Measurements from ENCODE around the gene CD70.
"Not testable (repeated sequence)": the region's sequence is repeated elsewhere in the genome, so short reads cannot be mapped to it uniquely, and the experiment has no call there.

Gene CD70, protein sequence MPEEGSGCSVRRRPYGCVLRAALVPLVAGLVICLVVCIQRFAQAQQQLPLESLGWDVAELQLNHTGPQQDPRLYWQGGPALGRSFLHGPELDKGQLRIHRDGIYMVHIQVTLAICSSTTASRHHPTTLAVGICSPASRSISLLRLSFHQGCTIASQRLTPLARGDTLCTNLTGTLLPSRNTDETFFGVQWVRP

DNA sequence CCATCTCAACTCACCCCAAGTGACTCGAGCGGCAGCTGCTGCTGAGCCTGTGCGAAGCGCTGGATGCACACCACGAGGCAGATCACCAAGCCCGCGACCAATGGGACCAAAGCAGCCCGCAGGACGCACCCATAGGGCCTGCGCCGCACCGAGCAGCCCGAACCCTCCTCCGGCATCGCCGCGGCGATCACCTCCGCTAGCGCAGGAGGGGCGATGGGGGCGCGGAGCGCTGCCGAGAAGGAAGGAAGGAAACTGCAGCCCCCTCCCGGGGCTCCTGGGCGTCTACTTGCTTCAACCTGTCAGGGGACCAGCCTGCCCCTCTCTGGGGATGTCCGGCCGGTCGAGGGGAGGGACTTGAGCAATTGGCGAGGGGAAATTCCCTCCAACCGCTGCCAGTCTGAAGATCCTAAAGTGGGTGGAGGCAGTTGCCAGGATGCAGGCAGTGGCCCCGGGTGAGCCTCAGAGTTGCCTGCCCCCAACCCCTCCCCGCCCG is at the start of gene CD70:
TSS of gene CD70 (minus strand) at position 324 of the 493 bp plus-strand sequence. CDS start at position 176, 148 bp downstream.
- in situ Hi-C loops (cut with MboI; ENCODE audit: low sequenced_read_pairs), result no loop called here

DNA sequence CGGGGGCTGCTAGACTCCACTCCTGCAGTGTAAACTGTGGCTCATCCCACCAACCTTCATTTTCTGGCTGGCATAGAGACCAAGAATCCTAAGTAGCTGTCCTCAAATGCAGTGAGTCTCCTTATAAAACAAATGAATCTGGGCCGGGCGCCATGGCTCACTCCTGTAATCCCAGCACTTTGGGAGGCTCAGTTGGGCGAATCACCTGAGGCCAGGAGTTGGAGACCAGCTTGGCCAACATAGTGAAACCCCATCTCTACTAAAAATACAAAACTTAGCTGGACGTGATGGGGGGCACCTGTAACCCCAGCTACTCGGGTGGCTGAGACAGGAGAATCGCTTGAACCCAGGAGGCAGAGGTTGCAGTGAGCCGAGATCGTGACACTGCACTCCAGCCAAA is 49.4 kb upstream of the CD70 start:
- in situ Hi-C loops (cut with MboI; ENCODE audit: low sequenced_read_pairs), result not testable (repeated sequence)

DNA sequence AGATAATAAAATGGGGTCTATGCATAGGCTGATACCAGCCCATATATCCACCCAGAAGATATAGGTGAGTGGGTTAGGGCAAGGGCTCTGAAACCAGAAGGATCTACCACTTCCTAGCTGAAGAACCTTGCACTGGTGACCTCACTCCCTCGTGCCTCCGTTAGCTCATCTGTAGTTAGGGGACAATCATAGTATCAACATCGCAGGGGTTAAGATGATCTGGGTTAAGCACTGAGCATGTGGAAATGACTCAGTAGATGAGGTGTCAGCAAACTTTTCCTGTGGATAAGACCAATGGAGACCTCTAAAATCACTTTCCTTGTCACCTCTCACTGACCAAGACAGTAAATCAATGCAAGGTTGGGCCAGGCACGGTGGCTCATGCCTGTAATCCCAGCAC is 48.5 kb upstream of the CD70 start:
- in situ Hi-C loops (cut with MboI; ENCODE audit: low sequenced_read_pairs), result no loop called here

DNA sequence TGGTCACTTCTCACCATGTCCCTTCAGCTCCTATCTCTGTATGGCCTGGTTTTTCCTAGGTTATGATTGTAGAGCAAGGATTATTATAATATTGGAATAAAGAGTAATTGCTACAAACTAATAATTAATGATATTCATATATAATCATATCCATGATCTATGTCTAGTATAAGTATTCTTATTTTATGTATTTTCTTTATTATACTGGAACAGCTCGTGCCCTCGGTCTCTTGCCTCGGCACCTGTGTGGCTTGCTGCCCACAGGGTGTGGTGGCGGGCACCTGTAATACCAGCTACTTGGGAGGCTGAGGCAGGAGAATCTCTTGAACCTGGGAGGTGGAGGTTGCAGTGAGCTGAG is 42.5 kb upstream of the CD70 start:
- in situ Hi-C loops (cut with MboI; ENCODE audit: low sequenced_read_pairs), result not testable (repeated sequence)

DNA sequence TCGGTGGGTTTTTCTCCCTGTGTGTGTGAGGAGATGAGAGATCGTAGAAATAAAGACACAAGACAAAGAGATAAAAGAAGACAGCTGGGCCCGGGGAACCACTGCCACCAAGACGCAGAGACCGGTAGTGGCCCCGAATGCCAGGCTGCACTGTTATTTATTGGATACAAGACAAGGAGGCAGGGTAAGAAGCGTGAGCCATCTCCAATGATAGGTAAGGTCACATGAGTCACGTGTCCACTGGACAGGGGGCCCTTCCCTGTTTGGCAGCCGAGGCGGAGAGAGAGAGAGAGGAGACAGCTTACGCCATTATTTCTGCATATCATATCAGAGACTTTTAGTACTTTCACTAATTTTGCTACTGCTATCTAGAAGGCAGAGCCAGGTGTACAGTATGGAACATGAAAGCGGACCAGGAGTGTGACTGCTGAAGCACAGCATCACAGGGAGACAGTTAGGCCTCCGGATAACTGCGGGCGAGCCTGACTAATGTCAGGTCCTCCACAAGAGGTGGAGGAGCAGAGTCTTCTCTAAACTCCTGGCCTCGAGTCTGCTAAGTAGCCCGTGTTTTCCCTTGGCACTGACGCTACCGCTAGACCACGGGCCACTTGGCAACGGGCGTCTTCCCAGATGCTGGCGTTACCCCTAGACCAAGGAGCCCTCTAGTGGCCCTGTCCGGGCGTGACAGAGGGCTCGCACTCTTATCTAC is 42.0 kb upstream of the CD70 start:
- in situ Hi-C loops (cut with MboI; ENCODE audit: low sequenced_read_pairs), result not testable (repeated sequence)

DNA sequence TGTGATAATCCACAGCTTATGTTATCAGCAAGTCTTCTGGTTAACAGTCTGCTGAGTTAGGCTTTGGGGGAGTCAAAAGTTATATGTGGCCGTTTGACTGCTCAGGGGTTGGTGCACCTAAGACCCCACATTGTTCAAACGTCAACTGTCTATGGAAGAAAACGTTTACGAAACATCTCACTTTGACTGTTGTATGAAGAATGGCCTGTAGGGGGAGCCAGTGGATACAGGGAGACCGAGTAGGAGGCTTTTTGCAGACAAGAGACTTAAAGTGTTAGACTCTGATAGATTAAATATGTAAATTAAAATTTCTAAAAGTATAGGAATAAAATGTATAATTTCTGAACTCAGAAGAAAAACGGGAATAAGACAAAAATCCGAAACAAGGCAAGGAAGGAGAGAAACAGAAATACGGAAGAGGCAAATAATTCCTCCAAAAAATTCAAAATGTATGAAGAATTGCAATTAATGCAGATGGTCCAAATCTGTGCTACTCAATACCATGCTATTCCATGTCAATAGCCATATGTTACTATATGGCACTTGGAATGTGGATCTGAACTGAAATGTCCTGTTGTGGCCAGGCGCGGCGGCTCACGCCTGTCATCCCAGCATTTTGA is 41.2 kb upstream of the CD70 start:
- in situ Hi-C loops (cut with MboI; ENCODE audit: low sequenced_read_pairs), result no loop called here

DNA sequence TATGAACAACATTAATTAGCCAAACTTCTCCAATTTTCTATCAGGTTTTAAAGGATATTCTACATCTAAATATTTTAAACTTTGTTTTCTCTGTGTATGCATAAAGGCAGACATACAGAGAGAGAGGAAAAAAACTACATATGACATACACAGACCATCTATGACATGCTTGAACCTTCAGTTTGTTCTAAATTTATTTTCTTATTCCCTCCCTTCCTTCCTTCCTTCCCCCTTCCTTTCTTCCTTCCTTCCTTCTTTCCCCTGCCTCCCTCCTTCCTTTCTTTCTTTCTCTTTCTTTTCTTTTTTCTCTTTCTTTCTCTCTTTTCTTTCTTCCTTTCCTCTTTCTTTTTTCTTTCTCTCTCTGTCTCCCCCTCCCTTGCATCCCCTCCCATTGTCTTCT is 35.8 kb upstream of the CD70 start:
- in situ Hi-C loops (cut with MboI; ENCODE audit: low sequenced_read_pairs), result no loop called here

DNA sequence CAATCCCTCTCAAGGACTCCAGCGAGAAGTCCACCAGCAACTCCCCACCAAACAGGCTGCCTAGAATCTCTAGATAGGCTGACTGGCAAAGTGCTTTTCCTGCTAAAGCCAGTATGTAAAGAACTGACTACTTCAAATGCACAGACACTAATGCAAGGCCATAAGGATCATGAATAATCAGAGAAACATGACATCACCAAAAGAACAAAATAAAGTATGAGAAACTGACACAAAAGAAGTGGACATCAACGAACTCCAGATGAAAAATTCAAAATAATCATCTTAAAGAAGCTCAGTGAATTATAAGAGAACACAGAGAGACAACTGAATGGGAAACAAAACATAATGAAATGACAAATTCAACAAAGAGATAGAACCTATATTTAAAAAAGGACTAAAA is 26.4 kb upstream of the CD70 start:
- in situ Hi-C loops (cut with MboI; ENCODE audit: low sequenced_read_pairs), result no loop called here

DNA sequence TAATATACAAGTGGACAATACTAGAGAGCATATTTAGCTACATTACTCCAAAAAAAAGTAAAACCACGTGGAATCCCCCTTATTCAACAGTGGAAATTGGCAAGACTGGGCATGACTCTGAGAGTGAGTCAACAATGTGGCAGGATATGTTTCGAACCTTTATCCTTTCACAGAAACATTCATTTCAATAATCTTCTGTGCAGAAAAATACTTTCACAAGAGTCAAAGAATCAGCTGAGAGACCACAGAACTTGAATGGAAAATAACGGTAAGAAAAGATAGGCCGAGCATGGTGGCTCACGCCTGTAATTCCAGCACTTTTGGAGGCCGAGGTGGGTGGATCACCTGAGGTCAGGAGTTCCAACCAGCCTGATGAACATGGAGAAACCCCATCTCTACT is 25.1 kb upstream of the CD70 start:
- in situ Hi-C loops (cut with MboI; ENCODE audit: low sequenced_read_pairs), result no loop called here

DNA sequence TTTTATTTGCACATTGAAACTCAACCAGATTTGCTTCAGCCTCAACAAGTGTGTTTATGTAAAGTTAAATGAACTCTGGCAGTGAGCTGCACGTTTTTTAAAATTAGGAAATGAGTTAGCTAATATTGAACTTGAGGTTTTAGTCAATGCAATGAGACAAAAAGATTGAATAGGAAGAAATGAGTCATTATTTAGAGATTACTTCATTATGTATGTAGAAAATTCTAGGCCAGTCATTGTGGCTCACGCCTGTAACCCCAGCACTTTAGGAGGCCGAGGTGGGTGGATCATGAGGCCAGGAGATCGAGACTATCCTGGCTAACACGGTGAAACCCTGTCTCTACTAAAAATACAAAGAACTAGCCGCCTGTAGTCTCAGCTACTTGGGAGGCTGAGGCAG is 22.8 kb upstream of the CD70 start:
- in situ Hi-C loops (cut with MboI; ENCODE audit: low sequenced_read_pairs), result no loop called here

DNA sequence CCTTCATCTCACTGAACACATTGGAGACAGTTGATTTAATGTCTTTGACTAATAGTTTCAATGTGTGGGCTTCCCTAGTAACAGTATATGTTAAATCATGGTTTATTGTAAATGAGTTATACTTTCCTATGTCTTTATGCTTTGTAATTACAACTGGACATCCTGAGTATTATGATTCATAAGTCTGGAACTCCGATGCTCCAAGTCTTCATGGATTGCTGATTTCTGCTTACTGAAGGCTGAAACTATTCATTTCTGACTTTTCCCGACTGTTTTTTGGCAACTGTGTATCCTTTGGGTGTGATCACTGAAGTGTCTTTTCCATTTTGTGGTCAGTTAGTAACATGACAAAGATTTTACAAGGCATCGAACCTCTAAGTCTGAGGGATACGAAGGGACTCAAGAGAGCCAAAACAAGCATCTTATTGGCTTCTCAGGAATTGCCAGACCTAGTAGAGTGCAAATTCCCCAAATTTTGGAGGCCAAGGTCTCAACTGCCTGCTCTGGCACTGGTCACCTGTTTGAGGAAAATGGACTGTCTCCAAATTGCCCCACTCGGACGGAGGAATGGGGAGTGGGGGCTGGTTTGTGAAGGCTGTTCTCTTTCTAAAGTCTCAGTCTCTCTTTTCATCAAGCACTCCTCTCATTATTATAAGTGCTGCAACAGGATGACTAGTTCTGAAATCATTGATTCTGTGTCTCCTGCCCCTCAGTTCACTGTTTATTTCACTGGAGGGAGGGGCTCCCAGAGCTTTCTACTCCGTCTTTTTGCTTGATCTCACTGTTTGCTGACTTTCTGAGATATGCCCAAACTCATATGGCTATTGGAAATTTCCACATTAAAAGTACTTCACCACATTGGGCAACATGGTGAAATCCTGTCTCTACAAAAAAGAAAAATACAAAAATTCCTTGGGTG is 20.2 kb upstream of the CD70 start:
- in situ Hi-C loops (cut with MboI; ENCODE audit: low sequenced_read_pairs), result no loop called here

DNA sequence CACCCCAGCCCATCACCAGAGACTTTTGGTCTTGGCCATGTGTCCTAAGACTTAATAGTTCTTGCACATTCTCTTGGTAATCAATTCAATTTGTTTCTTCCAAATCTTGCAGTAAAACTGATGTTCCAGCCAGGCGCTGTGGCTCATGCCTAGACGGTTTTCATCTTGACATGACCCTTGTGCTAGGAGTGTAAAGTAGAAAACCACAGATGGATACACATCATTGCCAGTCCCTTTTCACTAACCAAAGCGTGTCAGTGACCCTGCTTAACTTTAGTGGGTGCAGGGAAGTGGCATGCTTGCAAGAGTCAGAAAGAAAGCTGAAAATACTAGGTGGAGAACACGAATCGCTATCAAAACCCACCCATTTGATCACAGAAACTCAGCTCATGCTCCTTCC is 18.0 kb upstream of the CD70 start:
- in situ Hi-C loops (cut with MboI; ENCODE audit: low sequenced_read_pairs), result no loop called here

DNA sequence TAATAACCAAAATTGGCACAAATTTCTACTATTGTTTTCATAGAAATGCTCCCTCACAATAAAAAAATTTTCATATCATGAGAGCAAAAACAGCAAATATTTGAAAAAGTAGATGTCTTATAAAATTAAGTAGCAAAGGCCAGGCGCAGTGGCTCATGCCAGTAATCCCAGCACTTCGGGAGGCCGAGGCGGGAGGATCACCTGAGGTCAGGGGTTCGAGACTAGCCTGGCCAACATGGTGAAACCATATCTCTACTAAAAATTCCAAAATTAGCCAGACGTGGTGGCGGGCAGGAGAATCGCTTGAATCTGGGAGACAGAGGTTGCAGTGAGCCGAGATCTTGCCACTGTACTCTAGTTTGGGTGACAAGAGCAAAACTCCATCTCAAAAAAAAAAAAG is 17.2 kb upstream of the CD70 start:
- in situ Hi-C loops (cut with MboI; ENCODE audit: low sequenced_read_pairs), result not testable (repeated sequence)

DNA sequence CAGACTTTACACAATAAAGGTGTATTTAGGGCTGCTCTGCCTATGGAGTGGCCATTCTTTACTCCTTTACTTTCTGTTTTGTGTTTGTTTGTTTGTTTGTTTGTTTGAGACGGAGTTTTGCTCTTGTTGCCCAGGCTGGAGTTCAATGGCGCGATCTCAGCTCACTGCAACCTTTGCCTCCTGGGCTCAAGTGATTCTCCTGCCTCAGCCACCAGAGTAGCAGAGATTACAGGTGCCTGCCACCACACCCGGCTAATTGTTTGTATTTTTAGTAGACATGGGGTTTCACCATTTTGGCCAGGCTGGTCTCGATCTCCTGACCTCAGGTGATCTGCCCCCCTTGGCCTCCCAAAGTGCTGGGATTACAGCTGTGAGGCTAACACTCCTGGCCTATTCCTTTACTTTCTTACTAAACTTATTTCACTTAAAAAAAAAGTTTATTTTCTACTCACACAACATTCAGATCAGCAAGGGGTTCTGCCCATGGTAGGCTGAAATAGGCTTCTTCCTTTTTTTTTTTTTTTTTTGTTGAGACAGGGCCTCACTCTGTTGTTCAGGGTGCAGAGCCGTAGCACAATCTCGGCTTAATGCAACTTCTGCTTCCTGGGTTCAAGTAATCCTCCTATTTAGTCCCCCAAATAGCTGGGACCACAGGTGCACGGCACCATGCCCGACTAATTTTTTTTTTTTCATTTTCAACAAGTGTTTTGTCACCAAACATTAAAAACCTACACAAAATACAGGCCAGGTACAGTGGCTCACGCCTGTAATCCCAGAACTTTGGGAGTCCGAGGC is 15.5 kb upstream of the CD70 start:
- in situ Hi-C loops (cut with MboI; ENCODE audit: low sequenced_read_pairs), result not testable (repeated sequence)

DNA sequence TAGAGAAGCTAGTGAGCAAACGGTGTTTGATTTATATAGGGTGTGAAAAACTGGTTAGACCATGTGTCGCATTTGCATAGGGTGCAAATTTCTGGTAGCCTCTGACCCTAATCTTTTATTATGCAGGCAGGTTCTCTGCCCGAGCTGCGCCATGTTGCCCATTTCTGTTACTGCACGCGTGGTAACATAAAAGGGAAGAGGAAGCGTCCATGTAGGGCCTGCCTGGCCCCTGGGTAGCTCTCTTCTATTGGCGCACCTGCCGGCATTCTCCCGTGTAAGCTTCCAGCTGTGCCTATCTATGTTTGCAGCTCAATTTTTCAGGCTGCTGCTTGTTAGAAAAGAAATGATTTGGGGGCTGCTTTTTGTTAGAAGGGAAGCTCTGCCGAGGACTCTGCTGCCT is 14.0 kb upstream of the CD70 start:
- in situ Hi-C loops (cut with MboI; ENCODE audit: low sequenced_read_pairs), result no loop called here

DNA sequence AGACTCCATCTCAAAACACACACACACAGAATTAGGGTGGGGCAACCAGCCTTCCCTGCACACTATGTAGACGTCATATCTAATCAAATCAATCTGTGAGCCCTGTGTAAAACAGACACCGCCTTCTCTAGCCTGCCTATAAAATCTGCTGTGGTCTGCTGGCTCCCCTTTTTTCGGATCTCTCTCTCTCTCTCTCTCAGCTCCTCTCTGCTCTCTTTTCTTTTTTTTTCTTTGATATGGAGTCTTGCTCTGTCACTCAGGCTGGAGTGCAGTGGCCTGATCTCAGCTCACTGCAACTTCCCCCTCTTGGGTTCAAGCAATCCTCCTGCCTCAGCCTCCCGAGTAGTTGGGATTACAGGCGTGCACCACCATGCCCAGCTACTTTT is 11.8 kb upstream of the CD70 start:
- in situ Hi-C loops (cut with MboI; ENCODE audit: low sequenced_read_pairs), result no loop called here

DNA sequence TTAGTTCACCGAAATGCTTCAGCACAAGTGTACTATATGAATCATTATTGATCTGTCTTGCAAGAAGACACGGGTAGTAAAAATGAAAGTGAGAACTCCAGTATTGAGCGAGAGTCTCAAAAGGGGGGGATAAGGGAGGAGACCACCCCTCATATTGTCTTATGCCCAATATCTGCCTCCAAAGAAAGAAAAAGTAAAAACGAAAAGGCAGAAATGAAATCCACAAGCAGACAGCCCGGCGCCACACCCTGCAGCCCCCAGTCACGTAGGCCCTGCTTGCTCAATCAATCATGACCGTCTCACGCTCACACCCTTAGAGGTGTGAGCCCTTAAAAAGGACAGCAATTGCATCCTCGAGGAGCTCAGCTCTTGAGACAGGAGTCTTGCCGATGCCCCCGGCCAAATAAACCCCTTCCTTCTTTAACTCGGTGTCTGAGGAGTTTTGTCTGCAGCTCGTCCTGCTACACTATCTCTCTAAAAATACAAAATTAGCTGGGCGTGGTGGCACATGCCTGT is 10.6 kb upstream of the CD70 start:
- in situ Hi-C loops (cut with MboI; ENCODE audit: low sequenced_read_pairs), result not testable (repeated sequence)

DNA sequence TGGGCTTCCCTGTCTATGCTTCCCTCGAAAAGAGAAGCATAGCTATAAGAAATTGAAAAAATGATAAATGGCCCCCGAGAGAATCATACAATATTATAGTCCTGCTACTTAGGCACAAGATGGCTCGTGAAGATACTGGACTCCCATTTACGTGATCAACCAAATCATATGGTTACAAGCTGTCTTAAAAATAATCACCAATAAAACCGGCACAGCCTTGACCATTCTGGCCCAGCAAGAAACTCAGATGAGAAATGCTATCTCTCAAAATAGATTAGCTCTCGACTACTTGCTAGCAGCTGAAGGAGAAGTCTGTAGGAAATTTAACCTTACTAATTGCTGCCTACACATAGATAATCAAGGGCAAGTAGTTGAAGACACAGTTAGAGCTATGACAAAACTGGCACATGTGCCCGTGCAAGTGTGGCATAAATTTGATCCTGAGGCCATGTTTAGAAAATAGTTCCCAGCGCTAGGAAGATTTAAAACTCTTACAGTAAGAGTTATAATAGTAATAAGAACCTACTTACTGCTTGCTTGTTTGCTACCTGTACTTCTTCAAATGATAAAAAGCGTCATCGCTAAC is 10.1 kb upstream of the CD70 start:
- in situ Hi-C loops (cut with MboI; ENCODE audit: low sequenced_read_pairs), result not testable (repeated sequence)

DNA sequence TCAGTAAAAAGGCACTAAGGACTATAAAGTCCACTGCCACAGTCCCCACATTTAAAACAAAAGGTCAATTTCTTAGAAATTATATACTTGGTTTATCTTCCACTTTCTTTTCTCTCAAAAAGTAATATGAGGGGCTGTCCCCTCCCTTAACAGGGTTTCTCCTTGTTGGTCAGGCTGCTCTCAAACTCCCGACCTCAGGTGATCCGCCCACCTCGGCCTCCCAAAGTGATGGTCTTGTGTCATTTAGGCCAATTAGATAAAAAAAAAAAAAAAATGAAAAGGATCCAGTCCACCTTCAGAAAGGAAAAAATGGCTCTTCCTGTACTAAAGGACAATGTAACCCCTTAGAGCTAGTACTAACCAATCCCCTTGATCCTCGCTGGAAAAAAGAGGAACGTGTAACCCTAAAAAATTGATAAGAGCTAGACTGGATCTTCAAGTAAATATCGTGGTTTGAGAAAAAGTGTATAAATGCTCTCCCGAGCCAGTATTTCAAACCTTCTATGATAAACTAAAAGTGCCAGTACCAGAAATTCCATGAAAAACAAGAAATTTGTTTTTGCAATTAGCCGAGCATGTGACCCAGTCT is 9.0 kb upstream of the CD70 start:
- in situ Hi-C loops (cut with MboI; ENCODE audit: low sequenced_read_pairs), result no loop called here
